ENCODE measurements around the gene MEGF6.

GRCh38 chr1:3623441-3624199 lies 12.3 kb upstream of the MEGF6 start:
- TF ChIP-seq CTCF (IDR thresholded peaks at IDR 0.05), result no peak
- no peak for TF ChIP-seq EZH2 (IDR thresholded peaks at IDR 0.05; ENCODE audit: borderline replicate concordance, insufficient read depth, low read depth, low read length, poor library complexity, severe bottlenecking)
